NCI-H2227 treated with DMSO at 0.1 percent for 48 hours (cell line): Measurements from ENCODE around the gene COL5A2.

Experiments
- DNase-seq: peaks from one replicate; lab custom pipeline; 2025; lab: John Stamatoyannopoulos, UW

Gene COL5A2

DNA sequence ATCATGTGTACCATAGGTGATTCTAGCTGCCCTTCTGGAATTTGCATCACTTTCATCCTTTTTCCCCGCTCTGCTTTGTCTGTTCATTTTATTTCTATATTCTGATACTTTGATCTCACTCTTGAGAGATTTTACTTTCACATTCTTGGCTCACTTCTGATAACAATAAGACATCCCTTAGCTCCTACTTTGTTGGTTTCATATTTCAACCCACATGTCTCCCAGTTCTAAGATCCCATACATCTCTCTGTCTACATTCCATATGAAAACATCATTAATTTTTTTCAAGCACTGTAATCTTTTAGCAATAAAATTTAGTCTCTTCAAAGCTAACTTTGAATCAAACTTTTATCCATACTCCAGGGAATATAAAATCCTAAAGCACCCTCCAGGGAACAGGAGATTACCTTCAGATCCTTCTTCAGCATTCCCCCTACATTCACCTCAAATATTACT is 129.8 kb downstream of the COL5A2 start:
- no peak for DNase-seq

DNA sequence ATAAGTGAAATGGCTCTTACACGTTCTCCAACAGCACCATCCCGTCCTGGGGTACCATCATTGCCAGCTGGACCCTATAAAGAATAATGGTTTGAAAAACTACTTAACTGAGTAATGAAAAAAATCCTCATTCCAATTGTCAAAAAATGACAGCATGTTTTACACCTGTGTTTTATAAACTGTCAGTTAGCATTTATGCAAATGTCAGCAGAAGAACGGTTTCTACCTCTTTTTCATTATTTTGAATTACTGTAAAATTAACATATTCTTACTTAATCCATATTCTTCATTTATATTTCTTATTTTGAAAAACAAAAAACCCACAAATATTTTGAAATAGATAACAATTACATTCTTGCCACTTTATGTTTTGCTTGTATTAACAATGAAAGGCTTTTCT is 131.4 kb downstream of the COL5A2 start:
- no peak for DNase-seq

DNA sequence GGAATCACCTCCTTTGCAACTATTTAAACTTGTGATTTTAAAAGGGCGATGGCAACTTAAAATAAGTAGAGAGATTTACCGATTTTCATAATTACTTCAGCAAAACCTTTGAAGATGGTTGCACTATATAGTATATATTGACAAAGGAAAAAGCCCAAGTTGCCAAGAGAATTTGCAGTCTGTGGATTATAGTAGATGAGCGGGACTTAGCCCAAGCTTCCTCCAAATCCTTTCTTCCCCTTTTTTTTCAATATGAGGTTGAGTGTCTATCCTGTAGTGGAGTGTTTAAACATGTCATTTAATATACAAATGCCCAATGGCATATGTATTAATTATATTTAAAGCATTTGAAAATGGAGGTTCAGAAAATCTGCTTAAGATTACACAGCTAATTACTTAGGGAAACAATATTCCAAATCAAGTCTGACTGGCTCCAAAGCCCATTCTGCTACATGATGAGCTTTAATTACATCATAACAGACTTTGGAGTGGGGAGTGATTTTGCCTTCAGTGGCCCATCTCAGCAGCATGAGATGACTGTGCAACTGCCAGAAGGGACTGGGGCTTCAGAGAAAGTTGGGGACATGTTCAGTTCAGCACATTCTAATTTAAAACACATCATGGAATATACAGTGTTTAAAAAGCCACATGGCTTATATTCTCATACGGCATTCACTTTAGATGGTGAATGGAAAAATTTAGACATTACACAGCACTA is 132.2 kb downstream of the COL5A2 start:
- no peak for DNase-seq

DNA sequence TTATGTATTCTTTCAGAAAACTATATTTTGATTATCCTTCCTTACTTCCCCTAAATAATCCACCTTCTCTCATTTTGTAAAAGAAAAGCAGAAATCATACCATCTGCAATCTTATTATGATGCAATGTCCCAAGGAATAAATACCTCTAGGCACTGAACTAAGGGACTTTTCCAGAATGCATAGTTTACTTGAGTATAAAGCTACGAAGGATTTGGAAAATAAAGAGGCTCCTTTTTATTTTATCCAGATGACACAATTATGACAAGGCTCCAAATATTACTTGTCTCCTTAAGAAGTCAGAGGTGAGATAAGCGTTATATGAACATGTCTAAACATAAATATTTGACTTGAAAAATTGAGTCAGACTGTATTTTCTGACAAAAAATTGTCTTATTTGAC is 133.2 kb downstream of the COL5A2 start:
- DNase-seq: no peak

DNA sequence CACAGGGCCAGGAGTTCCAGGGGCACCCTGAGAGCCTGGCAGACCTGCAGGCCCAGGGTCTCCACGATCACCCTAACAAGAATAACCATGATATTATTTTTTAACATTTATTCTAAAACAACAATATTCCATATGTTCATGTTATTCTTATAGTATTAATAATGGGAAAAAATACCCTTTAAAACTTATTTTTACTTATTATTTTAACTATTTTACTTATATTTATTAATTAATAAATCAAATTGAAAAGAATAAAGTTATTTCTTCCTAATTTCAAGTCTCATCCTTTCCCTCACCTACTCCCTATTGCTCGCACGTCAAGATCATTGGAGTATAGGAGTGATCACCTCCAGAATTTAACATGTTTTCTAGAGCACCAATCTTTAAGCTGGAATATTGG is 133.7 kb downstream of the COL5A2 start:
- DNase-seq: no peak

DNA sequence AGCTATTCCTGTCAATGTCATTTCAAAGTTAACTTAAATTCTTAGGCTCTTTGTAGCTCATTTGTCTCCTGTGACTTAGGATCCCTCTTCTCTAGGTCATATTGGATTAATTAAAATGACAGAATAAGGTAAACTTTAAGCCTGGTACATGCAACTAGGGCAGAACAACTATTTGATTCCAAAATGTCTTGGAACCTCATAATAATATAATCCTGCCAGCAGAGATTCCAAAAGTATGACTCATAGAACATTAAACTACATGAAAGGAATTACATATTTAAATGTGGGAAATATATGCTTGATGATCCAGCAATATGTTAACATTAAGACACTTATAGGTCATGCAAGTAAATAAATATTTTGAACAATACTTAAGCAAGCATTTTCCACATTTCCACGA is 142.0 kb downstream of the COL5A2 start:
- no peak for DNase-seq

DNA sequence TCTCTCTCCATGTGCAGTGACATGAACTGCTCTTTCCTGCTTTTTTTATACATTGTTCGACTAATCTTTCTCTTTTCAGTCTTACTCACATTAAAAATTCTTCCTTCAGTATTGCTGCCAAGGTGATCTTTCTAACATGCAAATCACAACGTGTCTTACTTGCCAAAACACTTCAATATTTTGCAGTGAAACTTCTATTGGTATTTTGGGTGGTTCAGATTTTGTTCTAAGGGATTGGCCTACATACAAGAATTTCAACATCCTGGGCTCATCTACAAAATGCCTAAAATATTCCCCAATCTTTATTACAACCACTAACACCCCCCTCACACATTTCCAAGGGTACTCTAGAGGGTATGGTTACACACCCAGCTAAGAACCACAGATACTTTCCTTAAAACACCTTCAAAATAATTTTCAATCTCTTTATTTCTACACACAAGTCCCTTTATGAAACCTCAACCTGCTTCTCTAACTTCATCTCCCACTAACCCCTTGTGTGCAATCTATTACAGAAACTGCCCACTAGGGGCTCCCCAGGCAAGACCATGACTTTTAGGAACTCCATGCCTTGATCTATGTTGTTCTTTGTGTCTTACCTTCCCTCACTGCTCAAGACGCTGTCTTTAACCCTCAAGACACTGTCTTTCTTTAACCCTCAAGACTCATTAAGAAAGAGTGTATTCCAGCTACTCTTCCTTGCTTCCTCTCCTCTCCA is 154.5 kb downstream of the COL5A2 start:
- no peak for DNase-seq

DNA sequence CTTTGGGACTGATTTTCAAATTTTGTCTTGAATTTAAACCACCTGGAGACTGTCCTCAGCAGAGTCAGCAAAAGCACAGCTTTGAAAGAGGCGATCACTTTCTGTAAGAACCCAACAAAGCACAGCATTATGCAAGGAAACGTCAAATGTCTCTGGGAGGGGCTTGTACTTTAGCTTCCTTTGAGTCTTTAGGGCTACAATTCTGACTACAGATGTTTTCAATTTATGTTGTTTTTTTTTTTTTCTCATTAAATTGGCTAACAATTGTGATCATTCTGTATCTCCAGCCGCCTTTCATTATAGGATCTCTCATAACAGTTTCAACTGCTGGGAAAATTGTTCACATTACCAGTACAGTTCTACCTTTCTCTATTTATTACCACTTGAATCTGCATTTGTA is 157.1 kb downstream of the COL5A2 start:
- no peak for DNase-seq

DNA sequence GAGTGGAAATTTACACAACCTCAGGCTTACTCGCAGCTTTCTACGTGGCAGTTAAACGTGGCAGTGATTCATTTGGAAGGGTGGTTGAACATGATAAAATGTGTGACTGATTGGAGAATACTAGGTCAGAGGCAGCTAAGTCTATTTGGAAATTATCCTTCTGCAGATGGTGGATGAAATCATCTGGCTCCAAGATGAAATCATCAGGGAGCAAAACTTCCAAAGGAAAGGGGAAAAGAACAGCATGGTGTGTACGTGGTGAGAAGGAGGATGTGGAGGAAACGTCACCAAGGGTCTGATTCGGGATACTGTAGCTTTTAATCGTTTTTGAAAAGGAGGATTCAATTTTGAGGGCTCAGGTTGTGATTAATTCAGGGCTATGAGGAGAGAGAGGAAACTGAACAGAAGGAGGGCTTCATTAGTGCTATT is 157.5 kb downstream of the COL5A2 start:
- DNase-seq: no peak

DNA sequence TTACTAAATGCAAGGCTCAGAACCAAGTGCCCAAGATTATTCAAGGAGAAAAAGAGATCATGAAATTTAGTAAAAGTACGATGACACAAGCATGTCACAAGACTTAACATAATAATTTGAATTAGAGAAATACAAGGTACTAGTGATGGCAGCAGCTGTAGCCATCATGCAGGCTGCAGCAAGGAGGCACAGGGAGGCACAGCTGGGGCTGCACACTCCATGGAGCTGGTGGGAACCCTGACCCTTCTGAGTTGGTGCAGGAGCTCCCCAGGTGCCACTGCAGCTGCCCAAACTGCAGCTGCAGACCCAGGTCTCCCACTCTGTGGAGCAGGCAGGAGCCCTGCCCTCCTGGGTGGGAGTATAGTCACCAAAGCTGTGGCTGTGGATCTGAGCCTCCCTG is 159.4 kb downstream of the COL5A2 start:
- no peak for DNase-seq

DNA sequence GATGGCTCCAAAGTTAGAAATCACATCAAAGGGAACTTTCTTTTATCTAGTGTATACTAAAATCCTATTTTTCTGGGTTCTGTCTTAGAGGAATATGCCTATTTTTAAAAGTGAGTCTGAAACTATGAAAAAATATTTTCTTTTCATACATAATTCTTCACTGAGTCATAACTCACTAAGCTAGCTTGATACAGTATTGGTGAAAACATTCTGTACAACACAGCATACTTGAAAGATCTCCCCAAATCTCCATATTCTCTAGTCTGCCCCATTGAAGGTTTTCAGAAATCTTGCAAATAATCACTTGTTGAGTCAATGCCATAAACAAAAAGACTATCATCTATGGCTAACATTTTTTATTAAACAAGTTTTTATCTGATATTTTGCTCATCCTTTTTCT is 160.9 kb downstream of the COL5A2 start:
- no peak for DNase-seq

DNA sequence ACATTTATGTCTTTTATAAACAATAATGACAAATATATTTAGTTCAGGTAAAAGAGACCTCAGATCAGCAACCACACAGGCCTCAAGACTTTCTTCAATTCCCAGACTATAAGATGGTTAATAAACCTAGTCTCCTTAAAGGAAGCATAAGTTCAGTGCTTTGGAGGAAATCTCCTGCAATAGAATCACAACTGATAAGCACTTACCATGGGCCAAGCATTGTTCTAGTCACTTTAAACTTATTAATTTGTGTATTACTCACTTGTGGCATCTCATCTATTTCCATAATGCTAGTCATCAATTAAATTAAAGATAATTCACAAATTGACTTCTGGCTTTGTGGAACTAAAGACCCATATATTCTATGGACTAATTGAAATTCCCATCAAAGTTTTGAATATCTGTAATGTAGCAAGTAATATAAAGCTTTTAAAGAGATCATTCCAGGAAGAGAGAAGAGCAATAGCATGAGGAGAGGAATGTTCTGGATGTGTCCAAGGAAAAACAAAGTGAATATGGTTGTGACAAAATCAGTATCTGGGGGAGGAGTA is 163.2 kb downstream of the COL5A2 start:
- DNase-seq: no peak

DNA sequence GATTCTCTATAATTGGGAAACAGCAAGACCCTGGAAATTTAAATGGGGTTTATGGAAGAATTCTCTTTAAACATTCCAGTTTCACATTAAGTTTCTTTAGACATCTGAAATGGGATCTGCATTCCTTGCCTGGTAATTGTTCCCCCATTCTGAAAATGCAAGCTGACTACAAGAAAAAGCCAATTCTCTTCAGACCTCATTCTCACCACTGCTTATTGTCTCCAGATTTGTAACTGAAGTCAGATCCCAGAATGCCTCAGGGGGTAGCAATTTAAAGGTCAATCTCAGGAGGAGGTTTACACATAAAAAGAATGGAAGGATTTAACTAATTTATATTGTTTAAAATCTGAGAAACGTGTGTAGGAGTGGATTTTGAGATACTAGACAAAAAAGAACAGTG is 164.2 kb downstream of the COL5A2 start:
- DNase-seq: no peak

DNA sequence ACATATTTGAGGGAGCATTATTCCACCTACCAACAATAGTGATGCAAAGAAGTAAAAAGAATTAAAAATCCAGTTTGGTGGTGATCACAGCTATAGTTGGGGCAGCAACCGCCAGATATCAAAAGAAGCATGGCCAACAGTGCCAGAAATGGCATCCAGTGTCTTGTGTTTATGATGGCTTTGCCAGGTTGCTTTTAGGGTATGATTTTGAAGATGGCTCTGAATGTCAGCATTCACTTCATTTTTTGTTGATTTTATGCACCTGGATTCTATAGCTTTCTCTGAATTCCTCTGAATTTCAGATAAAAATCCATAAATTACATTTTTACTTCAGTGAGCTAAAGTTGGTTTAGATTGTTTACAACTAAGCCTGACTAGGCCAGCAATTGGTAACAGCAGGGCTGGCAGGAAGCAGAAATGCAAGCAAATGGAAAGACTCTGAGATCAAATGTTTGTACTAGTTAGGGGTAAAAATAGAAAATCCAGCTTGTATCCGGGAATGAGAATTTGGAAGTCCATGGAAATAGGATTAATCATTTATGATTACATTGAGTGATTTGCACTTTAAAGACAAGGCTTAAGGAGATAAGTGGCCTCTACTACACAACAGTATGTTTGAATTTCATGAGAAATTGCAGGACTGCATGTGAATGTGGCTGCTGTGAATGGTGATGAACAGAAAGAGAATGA is 165.0 kb downstream of the COL5A2 start:
- no peak for DNase-seq

DNA sequence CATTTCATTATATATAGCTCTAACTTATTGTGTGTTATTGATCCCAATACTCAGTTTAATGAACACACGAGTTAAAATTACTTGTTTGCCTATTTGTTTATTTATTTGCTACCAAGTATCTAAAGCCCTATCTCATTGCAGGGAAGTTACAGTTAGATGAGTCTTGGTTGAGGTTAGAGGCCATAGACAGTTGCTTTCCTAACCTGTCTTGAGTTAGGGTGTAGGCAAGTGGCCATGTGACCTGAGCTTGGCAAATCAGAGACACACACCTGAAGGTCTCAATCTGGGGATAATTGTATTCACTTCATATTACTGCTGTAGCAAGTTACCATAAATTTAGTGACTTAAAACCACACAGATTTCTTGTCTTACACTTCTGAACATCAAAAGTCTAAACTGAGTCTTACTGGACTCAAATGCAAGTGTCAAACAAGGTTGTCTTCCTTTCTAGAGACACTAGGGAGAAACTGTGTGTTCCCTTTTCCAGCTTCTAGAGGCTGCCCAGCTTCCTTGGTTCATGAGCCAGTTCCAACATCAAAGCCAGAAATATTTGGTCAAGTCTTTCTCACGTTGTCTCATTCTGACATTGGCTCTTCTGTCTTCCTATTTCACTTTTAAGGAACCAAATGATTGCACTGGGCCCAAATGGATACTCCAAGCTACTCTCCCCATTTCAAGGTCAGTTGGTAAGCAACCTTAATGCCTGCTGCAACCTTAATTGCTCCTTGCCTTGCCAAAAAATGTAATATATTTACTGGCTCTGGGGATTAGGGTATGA is 165.7 kb downstream of the COL5A2 start:
- DNase-seq: no peak

DNA sequence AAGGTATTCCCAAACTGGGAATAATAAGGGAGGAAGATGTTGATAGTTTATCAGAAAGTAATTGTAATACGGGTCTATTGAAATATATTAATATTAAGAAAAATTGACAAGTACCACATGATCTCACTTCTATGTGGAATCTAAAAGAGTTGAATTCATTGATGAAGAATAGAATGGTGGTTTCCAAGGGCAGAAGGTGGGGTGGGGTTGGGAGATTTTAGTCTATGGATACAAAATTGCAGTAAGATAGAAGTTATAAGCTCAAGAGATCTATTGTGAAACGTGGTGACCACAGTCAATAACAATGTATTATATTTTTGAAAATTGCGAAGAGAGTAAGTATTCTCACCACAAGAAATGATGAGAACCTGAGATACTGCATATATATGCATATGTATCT is 166.5 kb downstream of the COL5A2 start:
- no peak for DNase-seq

DNA sequence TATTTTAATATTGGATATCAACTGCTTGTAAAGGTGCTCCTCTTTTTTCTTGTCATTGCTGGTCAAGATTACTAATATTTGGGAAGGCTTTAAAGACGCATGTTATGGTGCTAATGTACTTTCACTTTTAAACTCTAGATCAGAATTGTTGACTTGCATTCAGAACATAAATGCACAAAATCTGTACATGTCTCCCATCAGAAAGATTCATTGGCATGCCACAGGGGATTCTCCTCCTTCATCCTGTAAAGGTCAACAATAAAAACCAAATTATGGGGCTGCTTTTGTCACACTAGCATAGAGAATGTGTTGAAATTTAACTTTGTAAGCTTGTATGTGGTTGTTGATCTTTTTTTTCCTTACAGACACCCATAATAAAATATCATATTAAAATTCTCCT is 167.2 kb downstream of the COL5A2 start:
- no peak for DNase-seq

DNA sequence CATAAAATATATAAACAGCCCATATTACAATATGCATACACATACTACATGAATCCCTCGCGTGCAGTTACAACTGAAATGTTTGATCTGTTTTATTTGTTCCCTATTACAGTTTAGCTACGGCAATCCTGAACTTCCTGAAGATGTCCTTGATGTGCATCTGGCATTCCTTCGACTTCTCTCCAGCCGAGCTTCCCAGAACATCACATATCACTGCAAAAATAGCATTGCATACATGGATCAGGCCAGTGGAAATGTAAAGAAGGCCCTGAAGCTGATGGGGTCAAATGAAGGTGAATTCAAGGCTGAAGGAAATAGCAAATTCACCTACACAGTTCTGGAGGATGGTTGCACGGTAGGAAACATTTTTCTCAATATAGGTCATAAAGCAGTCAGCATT is 169.0 kb downstream of the COL5A2 start:
- no peak for DNase-seq

DNA sequence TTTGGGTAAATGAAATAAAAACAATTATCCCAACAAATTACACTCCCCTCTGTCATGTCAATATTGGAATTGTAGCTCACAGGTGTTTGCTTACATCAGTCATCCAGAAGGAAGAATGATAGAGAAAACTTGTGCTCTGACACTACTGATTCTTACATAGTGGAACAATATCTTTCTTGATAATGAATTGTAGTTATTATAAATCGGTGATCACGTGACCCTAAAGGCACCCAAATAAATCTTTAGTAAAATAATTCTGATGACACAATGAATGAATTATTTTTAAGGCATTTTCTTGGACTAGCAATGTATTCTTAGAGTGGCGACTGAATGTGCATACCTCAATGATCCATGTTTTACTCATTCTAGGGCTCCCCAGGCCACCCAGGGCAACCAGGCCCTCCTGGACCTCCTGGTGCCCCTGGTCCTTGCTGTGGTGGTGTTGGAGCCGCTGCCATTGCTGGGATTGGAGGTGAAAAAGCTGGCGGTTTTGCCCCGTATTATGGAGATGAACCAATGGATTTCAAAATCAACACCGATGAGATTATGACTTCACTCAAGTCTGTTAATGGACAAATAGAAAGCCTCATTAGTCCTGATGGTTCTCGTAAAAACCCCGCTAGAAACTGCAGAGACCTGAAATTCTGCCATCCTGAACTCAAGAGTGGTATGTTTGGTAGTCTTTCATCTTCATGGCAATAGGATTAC is 170.9 kb downstream of the COL5A2 start:
- DNase-seq: no peak

DNA sequence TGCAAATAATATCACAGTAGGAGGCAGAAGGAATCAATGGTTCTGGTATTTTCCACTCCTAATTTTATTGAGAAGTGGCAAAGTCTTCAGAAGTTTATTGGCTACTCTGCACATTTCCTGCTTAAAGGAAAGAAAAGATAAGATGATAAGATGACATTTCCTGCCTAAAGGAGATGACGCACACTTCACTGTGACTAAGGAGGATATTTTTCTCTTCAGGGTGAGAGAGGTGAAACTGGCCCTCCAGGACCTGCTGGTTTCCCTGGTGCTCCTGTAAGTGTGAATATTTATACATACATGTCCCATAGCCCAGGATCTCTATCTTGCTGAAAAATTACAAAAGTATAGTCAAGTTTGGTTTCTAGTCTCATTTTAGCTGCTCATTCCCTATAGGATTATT is 177.5 kb downstream of the COL5A2 start:
- DNase-seq: no peak

DNA sequence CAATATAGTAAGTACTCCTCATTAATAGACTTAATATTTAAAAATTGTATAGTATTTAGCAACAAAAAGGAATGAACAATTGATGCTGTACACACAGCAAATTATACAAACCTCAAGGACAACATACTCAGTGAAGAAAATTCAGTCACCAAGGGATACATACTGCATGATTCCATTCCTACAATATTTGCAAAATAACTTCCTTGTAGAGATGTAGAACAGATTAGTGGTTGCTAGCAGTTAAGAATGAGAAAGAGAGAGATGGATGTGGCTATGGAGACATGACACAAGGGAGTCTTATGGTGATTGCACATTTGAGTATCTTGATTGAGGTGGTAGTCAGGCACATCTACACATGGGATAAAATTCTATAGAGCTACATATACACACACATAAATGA is 179.3 kb downstream of the COL5A2 start:
- no peak for DNase-seq
